HepG2 (cell line): ENCODE measurements around the gene AFF1. TPM values are rescaled to one million over a fixed set of nuclear protein-coding genes. Genes with fewer than 3 reads are reported as not detected.

Experiments used
- CENPX ChIP-seq: sonication (generic); formaldehyde crosslinking; IDR thresholded peaks from 2 replicates; pipeline ENCODE4 v1.9.0; 2021; ENCODE audit warnings: mild to moderate bottlenecking, missing genetic modification reagents, moderate library complexity
- CREBL2 ChIP-seq: sonication (generic); formaldehyde crosslinking; IDR thresholded peaks from 2 replicates; pipeline ENCODE4 v1.8.1; 2023; ENCODE audit warnings: missing genetic modification reagents, mild to moderate bottlenecking, borderline replicate concordance
- DPF2 ChIP-seq: sonication (generic); formaldehyde crosslinking; IDR thresholded peaks from 2 replicates; pipeline ENCODE4 v1.4.0; 2020; ENCODE audit warnings: mild to moderate bottlenecking, low read depth, missing genetic modification reagents, borderline replicate concordance
- DR1 ChIP-seq: sonication (generic); formaldehyde crosslinking; IDR thresholded peaks from 2 replicates; pipeline ENCODE4 v1.8.0; 2021; ENCODE audit warnings: mild to moderate bottlenecking, missing genetic modification reagents, inconsistent platforms
- LRRFIP1 ChIP-seq: sonication (generic); formaldehyde crosslinking; conservative IDR thresholded peaks from 2 replicates; pipeline ENCODE4 v1.4.0; 2020; ENCODE audit warnings: missing genetic modification reagents
- MAX ChIP-seq: IDR thresholded peaks from 2 replicates; pipeline ENCODE4 v1.6.1; 2012; ENCODE audit warnings: inconsistent platforms
- POLR2G ChIP-seq: fragments of 200-400 bp; formaldehyde crosslinking; IDR thresholded peaks from 2 replicates; pipeline ENCODE4 v1.6.1; 2018; ENCODE audit warnings: mild to moderate bottlenecking, low read depth, low read length, moderate library complexity
- PRMT3 ChIP-seq: sonication (generic); formaldehyde crosslinking; IDR thresholded peaks from 2 replicates; pipeline ENCODE4 v1.8.1; 2022; ENCODE audit warnings: low read depth, mild to moderate bottlenecking, moderate library complexity, missing genetic modification reagents, borderline replicate concordance
- RCOR2 ChIP-seq: IDR thresholded peaks from 2 replicates; pipeline ENCODE4 v1.6.1; 2016; ENCODE audit warnings: missing biosample characterization, missing genetic modification reagents
- SIN3B ChIP-seq: fragments of 150-350 bp; IDR thresholded peaks from 2 replicates; pipeline ENCODE4 v1.6.1; 2014; ENCODE audit warnings: low read length
- SNAI1 ChIP-seq: sonication (generic); formaldehyde crosslinking; IDR thresholded peaks from 2 replicates; pipeline ENCODE4 v1.5.0; 2020; ENCODE audit warnings: mild to moderate bottlenecking, missing genetic modification reagents, borderline replicate concordance
- SP140L ChIP-seq: sonication (generic); formaldehyde crosslinking; IDR thresholded peaks from 2 replicates; pipeline ENCODE4 v1.4.0; 2020; ENCODE audit warnings: missing genetic modification reagents, borderline replicate concordance
- SP2 ChIP-seq: sonication (generic); formaldehyde crosslinking; IDR thresholded peaks from 2 replicates; pipeline ENCODE4 v1.5.1; 2020; ENCODE audit warnings: mild to moderate bottlenecking, missing genetic modification reagents
- ZBTB26 ChIP-seq: IDR thresholded peaks from 2 replicates; pipeline ENCODE4 v1.6.1; 2016; ENCODE audit warnings: missing compliant biosample characterization, missing genetic modification reagents, borderline replicate concordance
- ZFP1 ChIP-seq: IDR thresholded peaks from 2 replicates; pipeline ENCODE4 v1.6.1; 2016
- ZNF256 ChIP-seq: sonication (generic); formaldehyde crosslinking; conservative IDR thresholded peaks from 2 replicates; pipeline ENCODE4 v1.4.0; 2020; ENCODE audit warnings: missing genetic modification reagents
- ZNF451 ChIP-seq: sonication (generic); formaldehyde crosslinking; IDR thresholded peaks from 2 replicates; pipeline ENCODE4 v1.5.0; 2020; ENCODE audit warnings: mild to moderate bottlenecking, missing genetic modification reagents
- ZNF510 ChIP-seq: sonication (generic); formaldehyde crosslinking; IDR thresholded peaks from 2 replicates; pipeline ENCODE4 v1.4.0; 2020; ENCODE audit warnings: low read depth, mild to moderate bottlenecking, missing genetic modification reagents
- ZNF543 ChIP-seq: sonication (generic); formaldehyde crosslinking; IDR thresholded peaks from 2 replicates; pipeline ENCODE4 v1.4.0; 2020; ENCODE audit warnings: mild to moderate bottlenecking, missing genetic modification reagents
- polyA plus RNA-seq, 8 experiments: library from polyadenylated mRNA; depleted of rRNA in 3 of 8; stranded (reverse) in 7 of 8; unstranded in 1 of 8; fragments of >200 nt; fragmentation: Illumina TruSeq in 4 of 8; extraction: Trizol in 4 of 8; gene quantifications; 2 replicates each; pipeline versions ENCODE4 v1.2.1 to v1.2.3, GENCODE V29; 2011 to 2016; ENCODE audit warnings: low read depth in 4 of 8, missing spikeins in 1 of 8, mixed read lengths in 1 of 8; ENCODE audit not compliant: insufficient read depth in 1 of 8
- total RNA-seq, 5 experiments: library from RNA; depleted of rRNA; stranded (reverse); fragments of >200 nt; fragmentation: Illumina TruSeq; extraction: Trizol; gene quantifications; 2 replicates each; pipeline ENCODE4 v1.2.3, GENCODE V29; 2016; ENCODE audit warnings: low read depth in 1 of 5
- TF ChIP-seq, protein P1 (sequence below): sonication (generic); formaldehyde crosslinking; IDR thresholded peaks from 2 replicates; pipeline ENCODE4 v1.4.0; 2020; ENCODE audit warnings: missing genetic modification reagents
- TF ChIP-seq, protein P2 (sequence below): sonication (generic); formaldehyde crosslinking; IDR thresholded peaks from 2 replicates; pipeline ENCODE4 v1.4.0; 2020; ENCODE audit warnings: missing genetic modification reagents

The AFF1 gene
- total and polyA plus RNA-seq, 2 of the 13 experiments (the other 11 are each of a cell fraction or from before 2014, with no cell fraction given): 15.5 to 15.9 TPM

DNA sequence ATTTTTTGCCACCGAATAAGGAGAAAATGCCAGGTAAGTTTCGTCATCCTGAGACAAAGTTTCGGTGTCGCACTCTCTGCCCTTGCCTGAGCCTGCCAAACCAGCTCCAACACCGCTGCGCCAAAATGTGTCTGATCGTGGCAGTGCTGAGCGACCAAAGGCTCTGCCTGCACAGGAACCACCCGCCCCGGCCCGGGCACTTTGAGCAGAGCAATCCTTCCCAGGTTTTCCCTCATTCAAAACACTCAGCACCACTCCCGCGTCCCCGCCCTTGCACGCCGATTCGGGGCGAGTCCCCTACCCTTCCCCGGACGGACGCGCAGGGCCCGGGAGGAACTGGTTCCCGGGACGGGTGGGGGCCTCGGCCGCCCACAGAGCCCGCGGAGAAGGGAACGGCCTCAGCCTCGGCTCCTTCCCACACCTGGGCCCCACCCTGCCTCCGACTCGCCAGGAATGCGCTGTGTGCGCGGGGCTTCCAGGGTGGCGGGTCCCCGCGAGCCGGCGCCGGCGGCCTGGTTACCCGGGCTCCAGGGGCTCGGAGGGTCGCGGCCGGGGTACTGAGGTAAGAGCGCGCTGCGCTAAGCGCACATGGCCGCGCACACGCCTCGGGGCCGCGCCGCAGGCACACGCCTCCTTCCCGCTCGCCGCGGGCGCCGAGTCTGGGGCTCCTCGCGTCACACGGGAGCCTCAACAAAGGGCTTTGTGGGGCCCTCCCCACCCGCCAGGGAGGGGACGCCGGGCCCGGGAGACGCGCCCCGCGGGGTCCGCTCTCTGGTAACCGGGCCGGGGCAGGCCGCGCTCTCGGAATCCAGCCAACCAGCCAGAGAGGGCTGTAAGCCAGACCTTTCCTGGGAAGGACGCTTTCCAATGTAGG is 42.8 kb upstream of the AFF1 start, which contains the start of gene C4orf36 (continued):
- TF ChIP-seq ZBTB26: no peak
- 0 out of 2 replicates have a peak, but pooled peaks have one; percentile 27 for TF ChIP-seq ZNF543 (CRISPR knock-in tag)
- TF ChIP-seq, protein P1, sequence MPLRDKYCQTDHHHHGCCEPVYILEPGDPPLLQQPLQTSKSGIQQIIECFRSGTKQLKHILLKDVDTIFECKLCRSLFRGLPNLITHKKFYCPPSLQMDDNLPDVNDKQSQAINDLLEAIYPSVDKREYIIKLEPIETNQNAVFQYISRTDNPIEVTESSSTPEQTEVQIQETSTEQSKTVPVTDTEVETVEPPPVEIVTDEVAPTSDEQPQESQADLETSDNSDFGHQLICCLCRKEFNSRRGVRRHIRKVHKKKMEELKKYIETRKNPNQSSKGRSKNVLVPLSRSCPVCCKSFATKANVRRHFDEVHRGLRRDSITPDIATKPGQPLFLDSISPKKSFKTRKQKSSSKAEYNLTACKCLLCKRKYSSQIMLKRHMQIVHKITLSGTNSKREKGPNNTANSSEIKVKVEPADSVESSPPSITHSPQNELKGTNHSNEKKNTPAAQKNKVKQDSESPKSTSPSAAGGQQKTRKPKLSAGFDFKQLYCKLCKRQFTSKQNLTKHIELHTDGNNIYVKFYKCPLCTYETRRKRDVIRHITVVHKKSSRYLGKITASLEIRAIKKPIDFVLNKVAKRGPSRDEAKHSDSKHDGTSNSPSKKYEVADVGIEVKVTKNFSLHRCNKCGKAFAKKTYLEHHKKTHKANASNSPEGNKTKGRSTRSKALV (CRISPR knock-in tag): peak; percentile 95
- no peak for TF ChIP-seq ZNF510 (CRISPR knock-in tag)
- no peak for TF ChIP-seq LRRFIP1 (CRISPR knock-in tag)
- no peak for TF ChIP-seq ZFP1 (CRISPR knock-in tag)
- TF ChIP-seq ZNF451 (CRISPR knock-in tag): no peak; the same call in 1 of the 2 replicates
- no peak for TF ChIP-seq ZNF256 (CRISPR knock-in tag)
- no peak for TF ChIP-seq CENPX (CRISPR knock-in tag)
- no peak for TF ChIP-seq PRMT3
- TF ChIP-seq DPF2: no peak
- TF ChIP-seq RCOR2 (CRISPR knock-in tag): no peak
- TF ChIP-seq, protein P2, sequence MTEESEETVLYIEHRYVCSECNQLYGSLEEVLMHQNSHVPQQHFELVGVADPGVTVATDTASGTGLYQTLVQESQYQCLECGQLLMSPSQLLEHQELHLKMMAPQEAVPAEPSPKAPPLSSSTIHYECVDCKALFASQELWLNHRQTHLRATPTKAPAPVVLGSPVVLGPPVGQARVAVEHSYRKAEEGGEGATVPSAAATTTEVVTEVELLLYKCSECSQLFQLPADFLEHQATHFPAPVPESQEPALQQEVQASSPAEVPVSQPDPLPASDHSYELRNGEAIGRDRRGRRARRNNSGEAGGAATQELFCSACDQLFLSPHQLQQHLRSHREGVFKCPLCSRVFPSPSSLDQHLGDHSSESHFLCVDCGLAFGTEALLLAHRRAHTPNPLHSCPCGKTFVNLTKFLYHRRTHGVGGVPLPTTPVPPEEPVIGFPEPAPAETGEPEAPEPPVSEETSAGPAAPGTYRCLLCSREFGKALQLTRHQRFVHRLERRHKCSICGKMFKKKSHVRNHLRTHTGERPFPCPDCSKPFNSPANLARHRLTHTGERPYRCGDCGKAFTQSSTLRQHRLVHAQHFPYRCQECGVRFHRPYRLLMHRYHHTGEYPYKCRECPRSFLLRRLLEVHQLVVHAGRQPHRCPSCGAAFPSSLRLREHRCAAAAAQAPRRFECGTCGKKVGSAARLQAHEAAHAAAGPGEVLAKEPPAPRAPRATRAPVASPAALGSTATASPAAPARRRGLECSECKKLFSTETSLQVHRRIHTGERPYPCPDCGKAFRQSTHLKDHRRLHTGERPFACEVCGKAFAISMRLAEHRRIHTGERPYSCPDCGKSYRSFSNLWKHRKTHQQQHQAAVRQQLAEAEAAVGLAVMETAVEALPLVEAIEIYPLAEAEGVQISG (CRISPR knock-in tag): no peak; the same call in 1 of the 2 replicates
- TF ChIP-seq POLR2G: no peak
- TF ChIP-seq SNAI1: no peak
- TF ChIP-seq MAX: peak; percentile 59
- no peak for TF ChIP-seq SP2
- TF ChIP-seq SIN3B: no peak
- TF ChIP-seq SP140L (CRISPR knock-in tag): no peak
- TF ChIP-seq DR1: no peak
- TF ChIP-seq CREBL2: no peak
